HEK293T (cell line): ENCODE measurements around the gene CDH4.

Experiments
- BHLHE40 ChIP-seq: fragments of 450-650 bp; IDR thresholded peaks from 2 replicates; pipeline ENCODE4 v1.6.1; 2016; ENCODE audit warnings: mild to moderate bottlenecking, moderate library complexity, borderline replicate concordance
- FOXA1 ChIP-seq: fragments of 450-650 bp; IDR thresholded peaks from 2 replicates; pipeline ENCODE4 v1.6.1; 2016; ENCODE audit warnings: mild to moderate bottlenecking
- FOXK2 ChIP-seq: fragments of 450-650 bp; IDR thresholded peaks from 2 replicates; pipeline ENCODE4 v1.6.1; 2016; ENCODE audit warnings: mild to moderate bottlenecking
- FOXM1 ChIP-seq: fragments of 450-650 bp; IDR thresholded peaks from 2 replicates; pipeline ENCODE4 v1.6.1; 2017; ENCODE audit warnings: mild to moderate bottlenecking, borderline replicate concordance
- SP1 ChIP-seq: fragments of 450-650 bp; IDR thresholded peaks from 2 replicates; pipeline ENCODE4 v1.6.1; 2017
- SUZ12 ChIP-seq: fragments of 450-650 bp; IDR thresholded peaks from 2 replicates; pipeline ENCODE4 v1.6.1; 2016; ENCODE audit warnings: mild to moderate bottlenecking
- TARDBP ChIP-seq: fragments of 450-650 bp; IDR thresholded peaks from 2 replicates; pipeline ENCODE4 v1.6.1; 2016
- ZNF384 ChIP-seq: fragments of 450-650 bp; IDR thresholded peaks from 2 replicates; pipeline ENCODE4 v1.6.1; 2016
- TF ChIP-seq, protein P1 (sequence below): fragments of 450-650 bp; IDR thresholded peaks from 2 replicates; pipeline ENCODE4 v1.6.1; 2016

DNA sequence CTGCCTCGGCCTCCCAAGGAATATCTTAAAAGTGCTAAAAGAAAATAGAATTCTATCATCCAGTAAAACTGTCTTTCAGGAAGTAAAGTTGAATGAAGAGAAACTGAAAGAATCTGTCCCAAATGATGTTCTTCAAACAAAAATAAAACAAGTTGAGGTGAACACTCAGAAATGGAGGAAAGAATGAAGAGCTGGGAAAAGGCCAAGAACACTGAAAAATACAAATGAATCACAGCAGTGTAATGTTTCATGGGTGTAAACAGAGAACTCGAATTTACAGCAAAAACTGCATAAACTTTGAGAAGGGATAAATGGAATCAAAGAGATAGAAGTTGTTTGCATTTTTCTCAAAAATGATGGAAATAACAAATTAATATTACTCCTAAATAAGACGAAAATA lies 496.3 kb downstream of the CDH4 start:
- TF ChIP-seq, protein P1, sequence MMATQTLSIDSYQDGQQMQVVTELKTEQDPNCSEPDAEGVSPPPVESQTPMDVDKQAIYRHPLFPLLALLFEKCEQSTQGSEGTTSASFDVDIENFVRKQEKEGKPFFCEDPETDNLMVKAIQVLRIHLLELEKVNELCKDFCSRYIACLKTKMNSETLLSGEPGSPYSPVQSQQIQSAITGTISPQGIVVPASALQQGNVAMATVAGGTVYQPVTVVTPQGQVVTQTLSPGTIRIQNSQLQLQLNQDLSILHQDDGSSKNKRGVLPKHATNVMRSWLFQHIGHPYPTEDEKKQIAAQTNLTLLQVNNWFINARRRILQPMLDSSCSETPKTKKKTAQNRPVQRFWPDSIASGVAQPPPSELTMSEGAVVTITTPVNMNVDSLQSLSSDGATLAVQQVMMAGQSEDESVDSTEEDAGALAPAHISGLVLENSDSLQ = no peak
- no peak for TF ChIP-seq SP1
- TF ChIP-seq ZNF384 = no peak
- no peak for TF ChIP-seq FOXA1
- TF ChIP-seq BHLHE40 = no peak
- no peak for TF ChIP-seq FOXM1
- no peak for TF ChIP-seq SUZ12
- TF ChIP-seq TARDBP = no peak
- TF ChIP-seq FOXK2 = no peak
